Mammary epithelial cell (primary cell): ENCODE results near the gene GPN1.

Experiments used
- CTCF ChIP-seq, 2 donors: IDR thresholded peaks in 1 of 2; conservative IDR thresholded peaks in 1 of 2; 2 replicates each; pipeline ENCODE4 v1.5.1; 2011 to 2012; ENCODE audit warnings: inconsistent platforms in 2 of 2, low read length in 2 of 2, mild to moderate bottlenecking in 2 of 2, control low read depth in 1 of 2, low read depth in 1 of 2; ENCODE audit not compliant: insufficient read depth in 1 of 2; ENCODE audit errors: extremely low read depth in 1 of 2
- EZH2 ChIP-seq: IDR thresholded peaks from 2 replicates; pipeline ENCODE4 v1.6.1; 2012; ENCODE audit warnings: low read length, inconsistent platforms, borderline replicate concordance

- no peak for TF ChIP-seq CTCF (conservative IDR thresholded peaks at IDR 0.05 in 1 of 2, IDR thresholded peaks at IDR 0.05 in 1 of 2; ENCODE audit: extremely low read depth in 1 of 2, insufficient read depth in 1 of 2, low read depth in 1 of 2, low read length in 2 of 2)
- TF ChIP-seq EZH2: no peak
Observed at GRCh38 chr2:27652341-27652740, 23.5 kb downstream of the GPN1 start.
